T-helper 17 cell (primary cell): Measurements from ENCODE around the gene BLACAT1. TPM values are rescaled to one million over a fixed set of nuclear protein-coding genes. Genes with fewer than 3 reads are reported as not detected.
"Not testable (repeated sequence)": the region's sequence is repeated elsewhere in the genome, so short reads cannot be mapped to it uniquely, and the experiment has no call there.

Source experiments
- ATAC-seq: fragments of 150-1000 bp; cut with Tn5 transposase; 2 replicates; pipeline ENCODE4 v1.10.0; 2021; ENCODE audit warnings: mild to moderate bottlenecking, moderate library complexity
- DNase-seq, 3 donors: peaks; one replicate each; pipeline versions ENCODE4 v3.0.0 to v3.0.0-alpha.2; 2020 to 2021
- H3K9me3 ChIP-seq: one replicate; pipeline ENCODE4 v1.7.0; 2013; ENCODE audit warnings: low read length, mild to moderate bottlenecking; ENCODE audit not compliant: control insufficient read depth, poor library complexity, severe bottlenecking
- H3K27ac Mint-ChIP-seq: one replicate; pipeline ENCODE4 v1.8.0; 2022; ENCODE audit warnings: mild to moderate bottlenecking, moderate library complexity, mixed read lengths
- H3K27me3 Mint-ChIP-seq: one replicate; pipeline ENCODE4 v1.8.0; 2022; ENCODE audit warnings: mixed read lengths
- H3K36me3 Mint-ChIP-seq: one replicate; pipeline ENCODE4 v1.8.0; 2022; ENCODE audit warnings: low read depth, mixed read lengths
- H3K4me1 Mint-ChIP-seq: one replicate; pipeline ENCODE4 v1.8.0; 2022; ENCODE audit warnings: mild to moderate bottlenecking, mixed read lengths
- H3K4me3 Mint-ChIP-seq: one replicate; pipeline ENCODE4 v1.8.0; 2022; ENCODE audit warnings: mild to moderate bottlenecking, moderate library complexity, mixed read lengths
- total RNA-seq, 4 donors: library from RNA in 2 of 4; stranded (reverse) in 2 of 4; gene quantifications; one replicate each; pipeline ENCODE4 v1.2.3 and lab custom pipeline; 2022 to 2026

The BLACAT1 gene
- total RNA-seq, 2 donors from 2014 or later: 0.10 TPM

- H3K27me3 Mint-ChIP-seq: peaks cover 16% of the 10 kb centered on the region
- no peaks in the 10 kb centered on the region for H3K36me3 Mint-ChIP-seq
- peak overlapping the region; percentile 39 for H3K27ac Mint-ChIP-seq
- no peaks in the 10 kb centered on the region for H3K9me3 ChIP-seq
- ATAC-seq: no peak
- no peak overlapping the region for H3K4me3 Mint-ChIP-seq
- DNase-seq: no peak
- H3K4me1 Mint-ChIP-seq: peaks cover 30% of the 10 kb centered on the region
These were observed 17.4 kb downstream of the BLACAT1 start for GRCh38 chr1:205438213-205439158.

GRCh38 chr1:205437570-205437969 lies 18.3 kb downstream of the BLACAT1 start:
- H3K27me3 Mint-ChIP-seq: peaks cover 21% of the 10 kb centered on the region
- H3K4me3 Mint-ChIP-seq: no peak overlapping the region
- no peaks in the 10 kb centered on the region for H3K9me3 ChIP-seq
- peak overlapping the region; percentile 32 for H3K27ac Mint-ChIP-seq
- DNase-seq: no peak
- ATAC-seq: no peak
- no peaks in the 10 kb centered on the region for H3K36me3 Mint-ChIP-seq
- H3K4me1 Mint-ChIP-seq: peaks cover 30% of the 10 kb centered on the region

- DNase-seq: no peak
- Mint-ChIP-seq H3K4me3 (no peak overlapping the region), H3K27me3 (peaks cover 26% of the 10 kb centered on the region), H3K4me1 (peaks cover 30% of the 10 kb centered on the region), H3K36me3 (no peaks in the 10 kb centered on the region), H3K27ac (no peak overlapping the region)
- no peaks in the 10 kb centered on the region for H3K9me3 ChIP-seq
- ATAC-seq: no peak
These were observed 19.0 kb downstream of the BLACAT1 start for GRCh38 chr1:205436776-205437410.

- H3K4me3 Mint-ChIP-seq: no peak overlapping the region
- DNase-seq (no peak), ATAC-seq (no peak)
- no peaks in the 10 kb centered on the region for H3K9me3 ChIP-seq
- H3K4me1 Mint-ChIP-seq: peaks cover 23% of the 10 kb centered on the region
- H3K36me3 Mint-ChIP-seq: no peaks in the 10 kb centered on the region
- H3K27me3 Mint-ChIP-seq: peaks cover 34% of the 10 kb centered on the region
- H3K27ac Mint-ChIP-seq: no peak overlapping the region
These were observed 20.0 kb downstream of the BLACAT1 start for GRCh38 chr1:205435578-205436573.

GRCh38 chr1:205434738-205435137 lies 21.1 kb downstream of the BLACAT1 start:
- Mint-ChIP-seq H3K4me1 (peaks cover 21% of the 10 kb centered on the region), H3K27ac (no peak overlapping the region), H3K36me3 (no peaks in the 10 kb centered on the region)

GRCh38 chr1:205432692-205433091 lies 23.2 kb downstream of the BLACAT1 start:
- DNase-seq: not testable (repeated sequence)
- H3K4me1 Mint-ChIP-seq: peaks cover 20% of the 10 kb centered on the region

More at GRCh38 chr1:205434738-205435137, 21.1 kb downstream of the BLACAT1 start:
- DNase-seq (no peak), ATAC-seq (no peak)
- no peaks in the 10 kb centered on the region for H3K9me3 ChIP-seq
- Mint-ChIP-seq H3K27me3 (peaks cover 34% of the 10 kb centered on the region), H3K4me3 (no peak overlapping the region)

GRCh38 chr1:205432116-205432515 lies 23.7 kb downstream of the BLACAT1 start:
- Mint-ChIP-seq H3K27ac (peak overlapping the region; percentile 49), H3K36me3 (no peaks in the 10 kb centered on the region), H3K4me1 (peaks cover 22% of the 10 kb centered on the region), H3K27me3 (peaks cover 46% of the 10 kb centered on the region), H3K4me3 (no peak overlapping the region)
- H3K9me3 ChIP-seq: no peaks in the 10 kb centered on the region
- no peak for ATAC-seq
- DNase-seq: no peak

More at GRCh38 chr1:205432692-205433091, 23.2 kb downstream of the BLACAT1 start:
- H3K27ac Mint-ChIP-seq, H3K9me3 ChIP-seq, H3K4me3 Mint-ChIP-seq, H3K36me3 Mint-ChIP-seq, ATAC-seq: not testable (repeated sequence)
- peaks cover 41% of the 10 kb centered on the region for H3K27me3 Mint-ChIP-seq

GRCh38 chr1:205430696-205431305 lies 25.0 kb downstream of the BLACAT1 start:
- peak overlapping the region; percentile 85 for H3K4me3 Mint-ChIP-seq
- peaks cover 21% of the 10 kb centered on the region for H3K4me1 Mint-ChIP-seq
- DNase-seq (peak; percentile 22 to 46 (median 28)), ATAC-seq (peak; percentile 79)
- H3K27me3 Mint-ChIP-seq: peaks cover 56% of the 10 kb centered on the region
- no peaks in the 10 kb centered on the region for H3K9me3 ChIP-seq
- peak overlapping the region; percentile 29 for H3K27ac Mint-ChIP-seq
- H3K36me3 Mint-ChIP-seq: peaks cover 5% of the 10 kb centered on the region

GRCh38 chr1:205429762-205430695 lies 25.8 kb downstream of the BLACAT1 start:
- Mint-ChIP-seq H3K4me3 (peak overlapping the region; percentile 85), H3K27me3 (peaks cover 54% of the 10 kb centered on the region), H3K36me3 (peaks cover 5% of the 10 kb centered on the region), H3K27ac (peak overlapping the region; percentile 29), H3K4me1 (peaks cover 21% of the 10 kb centered on the region)
- no peak for ATAC-seq
- no peak for DNase-seq
- no peaks in the 10 kb centered on the region for H3K9me3 ChIP-seq

- H3K27ac Mint-ChIP-seq: no peak overlapping the region
- ATAC-seq (no peak), DNase-seq (no peak)
- H3K9me3 ChIP-seq: no peaks in the 10 kb centered on the region
- H3K4me3 Mint-ChIP-seq: no peak overlapping the region
- H3K27me3 Mint-ChIP-seq: peaks cover 69% of the 10 kb centered on the region
- peaks cover 12% of the 10 kb centered on the region for H3K4me1 Mint-ChIP-seq
- H3K36me3 Mint-ChIP-seq: peaks cover 10% of the 10 kb centered on the region
These were observed 30.8 kb downstream of the BLACAT1 start for GRCh38 chr1:205424901-205425600.

GRCh38 chr1:205423814-205424399 lies 31.9 kb downstream of the BLACAT1 start:
- no peak for ATAC-seq
- Mint-ChIP-seq H3K36me3 (peaks cover 10% of the 10 kb centered on the region), H3K27me3 (peaks cover 69% of the 10 kb centered on the region), H3K27ac (no peak overlapping the region), H3K4me3 (no peak overlapping the region), H3K4me1 (peaks cover 12% of the 10 kb centered on the region)
- DNase-seq: no peak
- no peaks in the 10 kb centered on the region for H3K9me3 ChIP-seq
